Measurements from ENCODE around the gene SIL1. TPM values are rescaled to one million over a fixed set of nuclear protein-coding genes. Genes with fewer than 3 reads are reported as not detected.

The SIL1 gene
- total RNA-seq, 1 experiment from 2014 or later: 10.7 TPM

GRCh38 chr5:139082813-139083498, 115.2 kb downstream of the SIL1 start:
- ATAC-seq (no peak), DNase-seq (ENCODE audit: low spot score) (no peak)
- no peak overlapping the region for H3K27ac Mint-ChIP-seq
- H3K36me3 Mint-ChIP-seq: no peaks in the 10 kb centered on the region
- peaks cover 4% of the 10 kb centered on the region; the same call in 1 of the 2 replicates for H3K4me1 Mint-ChIP-seq
- H3K9me3 Mint-ChIP-seq: peaks cover 7% of the 10 kb centered on the region
- no peaks in the 10 kb centered on the region for H3K27me3 Mint-ChIP-seq (ENCODE audit: low read depth)
- ChIA-PET CTCF (interaction anchor here (0.6 kb wide), 1 partner anchor 287 kb away, joined by 3 read pairs; no protein-coding TSS in a partner anchor), POLR2A (no interaction called here)
- no peak overlapping the region for H3K4me3 Mint-ChIP-seq
- TF ChIP-seq GRHL2 (CRISPR knock-in tag; IDR thresholded peaks at IDR 0.05; ENCODE audit: insufficient replicate concordance, severe bottlenecking): no peak
- TF ChIP-seq, protein P1, sequence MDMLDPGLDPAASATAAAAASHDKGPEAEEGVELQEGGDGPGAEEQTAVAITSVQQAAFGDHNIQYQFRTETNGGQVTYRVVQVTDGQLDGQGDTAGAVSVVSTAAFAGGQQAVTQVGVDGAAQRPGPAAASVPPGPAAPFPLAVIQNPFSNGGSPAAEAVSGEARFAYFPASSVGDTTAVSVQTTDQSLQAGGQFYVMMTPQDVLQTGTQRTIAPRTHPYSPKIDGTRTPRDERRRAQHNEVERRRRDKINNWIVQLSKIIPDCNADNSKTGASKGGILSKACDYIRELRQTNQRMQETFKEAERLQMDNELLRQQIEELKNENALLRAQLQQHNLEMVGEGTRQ (CRISPR knock-in tag; IDR thresholded peaks at IDR 0.05): no peak
- no peak for TF ChIP-seq JAZF1 (CRISPR knock-in tag; IDR thresholded peaks at IDR 0.05)
- TF ChIP-seq, protein P2, sequence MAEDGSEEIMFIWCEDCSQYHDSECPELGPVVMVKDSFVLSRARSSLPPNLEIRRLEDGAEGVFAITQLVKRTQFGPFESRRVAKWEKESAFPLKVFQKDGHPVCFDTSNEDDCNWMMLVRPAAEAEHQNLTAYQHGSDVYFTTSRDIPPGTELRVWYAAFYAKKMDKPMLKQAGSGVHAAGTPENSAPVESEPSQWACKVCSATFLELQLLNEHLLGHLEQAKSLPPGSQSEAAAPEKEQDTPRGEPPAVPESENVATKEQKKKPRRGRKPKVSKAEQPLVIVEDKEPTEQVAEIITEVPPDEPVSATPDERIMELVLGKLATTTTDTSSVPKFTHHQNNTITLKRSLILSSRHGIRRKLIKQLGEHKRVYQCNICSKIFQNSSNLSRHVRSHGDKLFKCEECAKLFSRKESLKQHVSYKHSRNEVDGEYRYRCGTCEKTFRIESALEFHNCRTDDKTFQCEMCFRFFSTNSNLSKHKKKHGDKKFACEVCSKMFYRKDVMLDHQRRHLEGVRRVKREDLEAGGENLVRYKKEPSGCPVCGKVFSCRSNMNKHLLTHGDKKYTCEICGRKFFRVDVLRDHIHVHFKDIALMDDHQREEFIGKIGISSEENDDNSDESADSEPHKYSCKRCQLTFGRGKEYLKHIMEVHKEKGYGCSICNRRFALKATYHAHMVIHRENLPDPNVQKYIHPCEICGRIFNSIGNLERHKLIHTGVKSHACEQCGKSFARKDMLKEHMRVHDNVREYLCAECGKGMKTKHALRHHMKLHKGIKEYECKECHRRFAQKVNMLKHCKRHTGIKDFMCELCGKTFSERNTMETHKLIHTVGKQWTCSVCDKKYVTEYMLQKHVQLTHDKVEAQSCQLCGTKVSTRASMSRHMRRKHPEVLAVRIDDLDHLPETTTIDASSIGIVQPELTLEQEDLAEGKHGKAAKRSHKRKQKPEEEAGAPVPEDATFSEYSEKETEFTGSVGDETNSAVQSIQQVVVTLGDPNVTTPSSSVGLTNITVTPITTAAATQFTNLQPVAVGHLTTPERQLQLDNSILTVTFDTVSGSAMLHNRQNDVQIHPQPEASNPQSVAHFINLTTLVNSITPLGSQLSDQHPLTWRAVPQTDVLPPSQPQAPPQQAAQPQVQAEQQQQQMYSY (CRISPR knock-in tag; IDR thresholded peaks at IDR 0.05): no peak
- no peak for TF ChIP-seq NFATC4 (CRISPR knock-in tag; IDR thresholded peaks at IDR 0.05)
- TF ChIP-seq ERG (CRISPR knock-in tag; IDR thresholded peaks at IDR 0.05): no peak
- no peak for TF ChIP-seq AFF4 (CRISPR knock-in tag; IDR thresholded peaks at IDR 0.05; ENCODE audit: borderline replicate concordance)
- TF ChIP-seq ZNF317 (CRISPR knock-in tag; IDR thresholded peaks at IDR 0.05; ENCODE audit: borderline replicate concordance, low read depth): no peak
- no peak for TF ChIP-seq EMX1 (CRISPR knock-in tag; IDR thresholded peaks at IDR 0.05)
- TF ChIP-seq JUN (CRISPR knock-in tag; IDR thresholded peaks at IDR 0.05): no peak
- TF ChIP-seq, protein P3, sequence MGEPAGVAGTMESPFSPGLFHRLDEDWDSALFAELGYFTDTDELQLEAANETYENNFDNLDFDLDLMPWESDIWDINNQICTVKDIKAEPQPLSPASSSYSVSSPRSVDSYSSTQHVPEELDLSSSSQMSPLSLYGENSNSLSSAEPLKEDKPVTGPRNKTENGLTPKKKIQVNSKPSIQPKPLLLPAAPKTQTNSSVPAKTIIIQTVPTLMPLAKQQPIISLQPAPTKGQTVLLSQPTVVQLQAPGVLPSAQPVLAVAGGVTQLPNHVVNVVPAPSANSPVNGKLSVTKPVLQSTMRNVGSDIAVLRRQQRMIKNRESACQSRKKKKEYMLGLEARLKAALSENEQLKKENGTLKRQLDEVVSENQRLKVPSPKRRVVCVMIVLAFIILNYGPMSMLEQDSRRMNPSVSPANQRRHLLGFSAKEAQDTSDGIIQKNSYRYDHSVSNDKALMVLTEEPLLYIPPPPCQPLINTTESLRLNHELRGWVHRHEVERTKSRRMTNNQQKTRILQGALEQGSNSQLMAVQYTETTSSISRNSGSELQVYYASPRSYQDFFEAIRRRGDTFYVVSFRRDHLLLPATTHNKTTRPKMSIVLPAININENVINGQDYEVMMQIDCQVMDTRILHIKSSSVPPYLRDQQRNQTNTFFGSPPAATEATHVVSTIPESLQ (CRISPR knock-in tag; IDR thresholded peaks at IDR 0.05): no peak
- no peak for TF ChIP-seq PRRX2 (CRISPR knock-in tag; IDR thresholded peaks at IDR 0.05)
- no peak for TF ChIP-seq ATF1 (CRISPR knock-in tag; IDR thresholded peaks at IDR 0.05)
- no peak for TF ChIP-seq HMGA2 (CRISPR knock-in tag; IDR thresholded peaks at IDR 0.05)

All from WTC11 (cell line).